Endothelial cell (in vitro differentiated cells): ENCODE data around the gene ABCB11. TPM values are rescaled to one million over a fixed set of nuclear protein-coding genes. Genes with fewer than 3 reads are reported as not detected.
A peak's percentile ranks its signal among the peaks of the same experiment; 100 is the strongest.

ENCODE experiments used
- DNase-seq: peaks from one replicate; pipeline ENCODE4 v3.0.0; 2021; ENCODE audit warnings: low spot score
- H3K27ac Mint-ChIP-seq: one replicate; pipeline ENCODE4 v1.8.0; 2021; ENCODE audit warnings: mixed read lengths, inconsistent platforms; ENCODE audit not compliant: unreplicated experiment
- H3K27me3 Mint-ChIP-seq: one replicate; pipeline ENCODE4 v1.8.0; 2021; ENCODE audit warnings: mild to moderate bottlenecking, moderate library complexity, mixed read lengths, inconsistent platforms; ENCODE audit not compliant: unreplicated experiment
- H3K36me3 Mint-ChIP-seq: one replicate; pipeline ENCODE4 v1.8.0; 2021; ENCODE audit warnings: mild to moderate bottlenecking, low read depth, mixed read lengths, inconsistent platforms; ENCODE audit not compliant: unreplicated experiment
- H3K4me1 Mint-ChIP-seq: one replicate; pipeline ENCODE4 v1.8.0; 2021; ENCODE audit warnings: mild to moderate bottlenecking, mixed read lengths, inconsistent platforms; ENCODE audit not compliant: unreplicated experiment
- H3K4me3 Mint-ChIP-seq: one replicate; pipeline ENCODE4 v1.8.0; 2021; ENCODE audit warnings: mild to moderate bottlenecking, mixed read lengths, inconsistent platforms; ENCODE audit not compliant: unreplicated experiment
- H3K9me3 Mint-ChIP-seq: one replicate; pipeline ENCODE4 v1.8.0; 2021; ENCODE audit warnings: mixed read lengths, inconsistent platforms; ENCODE audit not compliant: unreplicated experiment
- CTCF ChIP-seq: fragments of 200-600 bp; sonication (generic); IDR thresholded peaks from one replicate; pipeline ENCODE4 v1.5.0; 2021; ENCODE audit warnings: antibody characterized with exemption; ENCODE audit not compliant: unreplicated experiment
- total RNA-seq: library from RNA; stranded (reverse); fragmentation: NEBNext Ultra II Directional; extraction: Animal tissue kit (Norgen Biotek cat#: 25700); gene quantifications from one replicate; pipeline ENCODE4 v1.2.1, GENCODE V29; 2021; ENCODE audit not compliant: unreplicated experiment

The ABCB11 gene
- total RNA-seq, 1 donor from 2014 or later = 1.9 TPM

DNA sequence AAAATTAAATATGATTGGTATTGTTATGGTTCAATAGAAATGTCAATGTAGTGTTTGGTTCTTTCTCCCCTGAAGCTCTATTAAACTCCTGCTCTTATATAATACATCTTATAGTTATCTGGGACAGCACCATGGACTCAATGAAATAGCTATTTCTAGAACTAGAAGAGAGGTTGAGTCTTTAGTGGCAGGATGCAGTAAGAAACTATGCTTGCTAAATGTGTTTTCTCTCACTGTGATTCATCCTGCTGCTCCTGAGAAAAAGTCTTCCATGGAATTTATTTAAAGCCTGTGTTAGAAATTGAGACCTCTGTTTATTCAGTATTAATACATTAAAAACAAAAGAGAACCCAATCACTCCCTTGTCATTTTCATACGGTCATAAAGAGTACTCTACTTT is 68.5 kb downstream of the ABCB11 start:
- TF ChIP-seq CTCF = no peak
- H3K4me1 Mint-ChIP-seq = no peaks in the 10 kb centered on the region
- no peak overlapping the region for H3K27ac Mint-ChIP-seq
- H3K9me3 Mint-ChIP-seq = no peaks in the 10 kb centered on the region
- H3K36me3 Mint-ChIP-seq = no peaks in the 10 kb centered on the region
- no peaks in the 10 kb centered on the region for H3K27me3 Mint-ChIP-seq
- H3K4me3 Mint-ChIP-seq = no peak overlapping the region
- DNase-seq = no peak

GRCh38 chr2:168961450-168962229 is 69.5 kb downstream of the ABCB11 start:
- Mint-ChIP-seq H3K4me3 (no peak overlapping the region), H3K27me3 (no peaks in the 10 kb centered on the region)
- TF ChIP-seq CTCF = peak; percentile 96

GRCh38 chr2:168956392-168956791 is 74.7 kb downstream of the ABCB11 start:
- DNase-seq = no peak
- no peak for TF ChIP-seq CTCF
- no peak overlapping the region for H3K27ac Mint-ChIP-seq
- no peaks in the 10 kb centered on the region for H3K27me3 Mint-ChIP-seq
- no peak overlapping the region for H3K4me3 Mint-ChIP-seq
- H3K9me3 Mint-ChIP-seq = peaks cover 5% of the 10 kb centered on the region
- peaks cover 21% of the 10 kb centered on the region for H3K36me3 Mint-ChIP-seq
- H3K4me1 Mint-ChIP-seq = no peaks in the 10 kb centered on the region

More at GRCh38 chr2:168961450-168962229, 69.5 kb downstream of the ABCB11 start:
- Mint-ChIP-seq H3K36me3 (peaks cover 4% of the 10 kb centered on the region), H3K27ac (no peak overlapping the region), H3K4me1 (no peaks in the 10 kb centered on the region), H3K9me3 (no peaks in the 10 kb centered on the region)
- peak; percentile 55 for DNase-seq

- Mint-ChIP-seq H3K27ac (no peak overlapping the region), H3K9me3 (peaks cover 5% of the 10 kb centered on the region), H3K4me1 (no peaks in the 10 kb centered on the region), H3K36me3 (peaks cover 21% of the 10 kb centered on the region), H3K4me3 (no peak overlapping the region), H3K27me3 (no peaks in the 10 kb centered on the region)
- TF ChIP-seq CTCF = no peak
- DNase-seq = no peak
Measured at GRCh38 chr2:168955321-168955720, 75.8 kb downstream of the ABCB11 start.

DNA sequence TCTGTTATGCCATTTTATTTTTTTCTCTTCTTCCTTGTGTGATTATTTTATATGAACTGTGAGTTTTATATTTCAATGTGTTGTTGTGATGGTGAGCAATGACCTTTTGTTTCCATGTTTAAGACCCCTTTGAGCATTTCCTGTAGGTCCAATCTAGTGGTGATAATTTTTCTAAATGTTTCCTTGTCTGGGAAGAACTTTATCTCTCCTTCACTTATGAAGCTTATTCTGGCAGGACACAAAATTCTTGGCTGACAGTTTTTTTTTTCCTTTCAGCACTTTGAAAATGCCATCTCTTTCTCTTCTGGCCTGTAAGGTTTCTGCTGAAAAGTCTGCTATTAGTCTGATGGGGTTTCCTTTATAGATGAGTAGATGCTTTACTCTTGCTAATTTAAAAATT is 76.9 kb downstream of the ABCB11 start:
- peaks cover 5% of the 10 kb centered on the region for H3K9me3 Mint-ChIP-seq
- H3K27me3 Mint-ChIP-seq = no peaks in the 10 kb centered on the region

More for the DNA sequence above, 76.9 kb downstream of the ABCB11 start:
- DNase-seq = no peak
- Mint-ChIP-seq H3K4me1 (no peaks in the 10 kb centered on the region), H3K36me3 (peaks cover 21% of the 10 kb centered on the region), H3K4me3 (no peak overlapping the region), H3K27ac (no peak overlapping the region)
- no peak for TF ChIP-seq CTCF
